HG03442 (cell line): ENCODE measurements around the gene MLYCD.
A peak's percentile ranks its signal among the peaks of the same experiment; 100 is the strongest.

ENCODE experiments used
- ATAC-seq: cut with Tn5 transposase; IDR thresholded peaks from one replicate; pipeline ENCODE4 v1.9.1; 2021; ENCODE audit warnings: mild to moderate bottlenecking, moderate library complexity; ENCODE audit not compliant: unreplicated experiment

MLYCD gene

GRCh38 chr16:83898463-83899271, at the start of gene MLYCD:
Gene MLYCD, plus strand, starts transcription at chr16:83899115. Its CDS starts 30 bp downstream, at chr16:83899145.
- ATAC-seq = peak; percentile 89

- no peak for ATAC-seq
Observed at GRCh38 chr16:83849421-83849820, 49.5 kb upstream of the MLYCD start.

GRCh38 chr16:83850947-83851346, 48.0 kb upstream of the MLYCD start:
- ATAC-seq = no peak

GRCh38 chr16:83851473-83851872, 47.4 kb upstream of the MLYCD start:
- ATAC-seq = no peak

- no peak for ATAC-seq
Observed at GRCh38 chr16:83852774-83853173, 46.1 kb upstream of the MLYCD start.

GRCh38 chr16:83853834-83854233, 45.1 kb upstream of the MLYCD start:
- no peak for ATAC-seq

GRCh38 chr16:83854420-83854819, 44.5 kb upstream of the MLYCD start:
- no peak for ATAC-seq

- ATAC-seq = no peak
Observed at GRCh38 chr16:83856792-83857191, 42.1 kb upstream of the MLYCD start.

GRCh38 chr16:83859265-83859664, 39.6 kb upstream of the MLYCD start:
- ATAC-seq = no peak

- no peak for ATAC-seq
Observed at GRCh38 chr16:83862661-83863060, 36.3 kb upstream of the MLYCD start.

GRCh38 chr16:83863682-83864081, 35.2 kb upstream of the MLYCD start:
- ATAC-seq = no peak

- no peak for ATAC-seq
Observed at GRCh38 chr16:83870830-83871229, 28.1 kb upstream of the MLYCD start.

GRCh38 chr16:83878838-83879237, 20.1 kb upstream of the MLYCD start:
- no peak for ATAC-seq

GRCh38 chr16:83882163-83882885, 16.6 kb upstream of the MLYCD start:
- ATAC-seq = no peak

GRCh38 chr16:83886199-83886971, 12.5 kb upstream of the MLYCD start:
- ATAC-seq = no peak

- ATAC-seq = no peak
Observed at GRCh38 chr16:83887080-83887479, 11.8 kb upstream of the MLYCD start.

- ATAC-seq = no peak
Observed at GRCh38 chr16:83887564-83887963, 11.4 kb upstream of the MLYCD start.

- ATAC-seq = no peak
Observed at GRCh38 chr16:83888672-83889044, 10.3 kb upstream of the MLYCD start.

GRCh38 chr16:83890359-83890758, 8.6 kb upstream of the MLYCD start:
- no peak for ATAC-seq

- ATAC-seq = no peak
Observed at GRCh38 chr16:83891742-83892141, 7.2 kb upstream of the MLYCD start.

- ATAC-seq = no peak
Observed at GRCh38 chr16:83895243-83895642, 3.7 kb upstream of the MLYCD start.

GRCh38 chr16:83895942-83896341, 3.0 kb upstream of the MLYCD start:
- ATAC-seq = no peak
